Erythroblast (primary cell): ENCODE results near the gene SLC39A8.

Source experiments
- GATA1 ChIP-seq: IDR thresholded peaks from 2 replicates; pipeline ENCODE4 v1.6.1; 2011; ENCODE audit warnings: low read depth, mild to moderate bottlenecking, control low read depth, low read length, moderate library complexity
- POLR2A ChIP-seq: IDR thresholded peaks from 2 replicates; pipeline ENCODE4 v1.6.1; 2011; ENCODE audit warnings: mild to moderate bottlenecking, low read length

- no peak for TF ChIP-seq POLR2A
- no peak for TF ChIP-seq GATA1
Observed at GRCh38 chr4:102345795-102346100, 466 bp upstream of the SLC39A8 start.
